GM19455 (cell line): Measurements from ENCODE around the gene GLI3.

Experiments
- ATAC-seq: cut with Tn5 transposase; IDR thresholded peaks from one replicate; pipeline ENCODE4 v1.9.1; 2021; ENCODE audit not compliant: unreplicated experiment

The GLI3 gene

GRCh38 chr7:42107484-42108240 lies 129.3 kb downstream of the GLI3 start:
- no peak for ATAC-seq

GRCh38 chr7:42106562-42106961 lies 130.4 kb downstream of the GLI3 start:
- ATAC-seq: no peak

GRCh38 chr7:42105554-42106358 lies 131.3 kb downstream of the GLI3 start:
- no peak for ATAC-seq

GRCh38 chr7:42104694-42105093 lies 132.3 kb downstream of the GLI3 start:
- ATAC-seq: no peak

GRCh38 chr7:42104231-42104630 lies 132.8 kb downstream of the GLI3 start:
- ATAC-seq: no peak

- ATAC-seq: no peak
Measured at GRCh38 chr7:42103456-42103855, 133.6 kb downstream of the GLI3 start.

- ATAC-seq: no peak
Measured at GRCh38 chr7:42103020-42103419, 134.0 kb downstream of the GLI3 start.

- no peak for ATAC-seq
Measured at GRCh38 chr7:42102301-42102700, 134.7 kb downstream of the GLI3 start.

GRCh38 chr7:42100156-42100508 lies 136.9 kb downstream of the GLI3 start:
- no peak for ATAC-seq

GRCh38 chr7:42099470-42100155 lies 137.4 kb downstream of the GLI3 start:
- no peak for ATAC-seq

- no peak for ATAC-seq
Measured at GRCh38 chr7:42099066-42099465, 137.9 kb downstream of the GLI3 start.

GRCh38 chr7:42097752-42098151 lies 139.3 kb downstream of the GLI3 start:
- ATAC-seq: no peak

GRCh38 chr7:42096681-42097561 lies 140.1 kb downstream of the GLI3 start:
- no peak for ATAC-seq

GRCh38 chr7:42096268-42096667 lies 140.7 kb downstream of the GLI3 start:
- ATAC-seq: no peak

GRCh38 chr7:42095791-42096190 lies 141.2 kb downstream of the GLI3 start:
- no peak for ATAC-seq

GRCh38 chr7:42093349-42093905 lies 143.6 kb downstream of the GLI3 start:
- no peak for ATAC-seq

GRCh38 chr7:42091461-42092291 lies 145.3 kb downstream of the GLI3 start:
- ATAC-seq: no peak

GRCh38 chr7:42090806-42091205 lies 146.2 kb downstream of the GLI3 start:
- no peak for ATAC-seq

- no peak for ATAC-seq
Measured at GRCh38 chr7:42090056-42090455, 147.0 kb downstream of the GLI3 start.

- no peak for ATAC-seq
Measured at GRCh38 chr7:42087616-42088015, 149.4 kb downstream of the GLI3 start.
